B cell (primary cell): ENCODE data around the gene KCNC1. TPM values are rescaled to one million over a fixed set of nuclear protein-coding genes. Genes with fewer than 3 reads are reported as not detected.

Experiments used
- ATAC-seq: fragments of 200-7000 bp; cut with Tn5 transposase; one replicate; pipeline ENCODE4 v1.10.0; 2021; ENCODE audit warnings: low read depth, mild to moderate bottlenecking, moderate number of reproducible peaks, moderate library complexity
- CTCF ChIA-PET: fragments of 350-600 bp; sonication (Branson Sonifier 250); formaldehyde crosslinking; loops from one replicate; lab custom pipeline; 2021; ENCODE audit warnings: antibody characterized with exemption, inconsistent platforms; lab: Charles Lee
- POLR2A ChIA-PET: fragments of 350-600 bp; sonication (Branson Sonifier 250); formaldehyde crosslinking; loops from one replicate; lab custom pipeline; 2021; ENCODE audit warnings: antibody characterized with exemption; lab: Charles Lee
- DNase-seq: peaks from one replicate; pipeline ENCODE4 v3.0.0; 2013
- H2AFZ ChIP-seq: 2 replicates; pipeline ENCODE4 v1.6.1; 2012; ENCODE audit warnings: mild to moderate bottlenecking, low read depth, low read length; ENCODE audit not compliant: insufficient read depth, poor library complexity, severe bottlenecking
- H3K27ac ChIP-seq, 2 donors: 1 replicate in 1 of 2; 2 replicates in 1 of 2; pipeline ENCODE4 v1.5.1; 2012 to 2013; ENCODE audit warnings: low read length in 2 of 2, mild to moderate bottlenecking in 2 of 2, moderate library complexity in 1 of 2
- H3K27me3 ChIP-seq, 4 experiments: fragments of 200-600 bp in 1 of 4; sonication (generic) in 1 of 4; replicated peaks in 1 of 4; 1 replicate in 2 of 4; 2 replicates in 2 of 4; pipeline versions ENCODE4 v1.6.1 to v1.7.0; 2013 to 2016; ENCODE audit warnings: low read length in 3 of 4, mild to moderate bottlenecking in 2 of 4, mixed read lengths in 1 of 4, moderate library complexity in 1 of 4; ENCODE audit not compliant: insufficient read depth in 4 of 4, control insufficient read depth in 3 of 4; ENCODE audit errors: control extremely low read depth in 1 of 4
- H3K36me3 ChIP-seq, 2 experiments: replicated peaks in 1 of 2; 1 replicate in 1 of 2; 2 replicates in 1 of 2; pipeline versions ENCODE4 v1.6.1 to v1.7.1; 2013; ENCODE audit warnings: low read length in 1 of 2; ENCODE audit not compliant: insufficient read depth in 2 of 2, control insufficient read depth in 1 of 2; ENCODE audit errors: control extremely low read depth in 1 of 2, extremely low read depth in 1 of 2
- H3K4me1 ChIP-seq, 2 donors: fragments of 200-600 bp in 1 of 2; sonication (generic) in 1 of 2; 1 replicate in 1 of 2; 2 replicates in 1 of 2; pipeline versions ENCODE4 v1.5.1 to v1.6.1; 2013 to 2017; ENCODE audit warnings: low read length in 2 of 2; ENCODE audit not compliant: control insufficient read depth in 2 of 2, insufficient read depth in 2 of 2
- H3K4me2 ChIP-seq: replicated peaks from 2 replicates; pipeline ENCODE3; 2012; ENCODE audit warnings: mild to moderate bottlenecking, low read depth, low read length; ENCODE audit not compliant: poor library complexity, severe bottlenecking
- H3K4me3 ChIP-seq, 5 experiments: fragments of 200-600 bp in 1 of 5; sonication (generic) in 1 of 5; 1 replicate in 3 of 5; 2 replicates in 2 of 5; pipeline versions ENCODE4 v1.5.1 to v1.7.0; 2011 to 2016; ENCODE audit warnings: low read length in 4 of 5, mild to moderate bottlenecking in 4 of 5, low read depth in 2 of 5, control low read depth in 1 of 5, moderate library complexity in 1 of 5; ENCODE audit not compliant: insufficient read depth in 1 of 5; ENCODE audit errors: control extremely low read depth in 1 of 5, extremely low read depth in 1 of 5
- H3K79me2 ChIP-seq: fragments of 200-600 bp; sonication (generic); one replicate; pipeline ENCODE4 v1.6.0; 2016; ENCODE audit warnings: low read length; ENCODE audit not compliant: control insufficient read depth, insufficient read depth
- H3K9ac ChIP-seq: fragments of 200-600 bp; sonication (generic); 2 replicates; pipeline ENCODE4 v1.6.1; 2017; ENCODE audit warnings: mild to moderate bottlenecking, low read length, moderate library complexity
- H3K9me3 ChIP-seq, 3 donors: one replicate each; pipeline versions ENCODE4 v1.6.1 to v1.7.1; 2013; ENCODE audit warnings: low read length in 2 of 3; ENCODE audit not compliant: control insufficient read depth in 2 of 3, insufficient read depth in 1 of 3; ENCODE audit errors: control extremely low read depth in 1 of 3
- H4K20me1 ChIP-seq: 2 replicates; pipeline ENCODE4 v1.6.0; 2012; ENCODE audit warnings: mild to moderate bottlenecking, low read length; ENCODE audit not compliant: insufficient read depth, control insufficient read depth, poor library complexity, severe bottlenecking
- H3K27ac Mint-ChIP-seq: one replicate; pipeline ENCODE4 v1.8.0; 2021; ENCODE audit warnings: mixed read lengths
- H3K27me3 Mint-ChIP-seq: one replicate; pipeline ENCODE4 v1.8.0; 2021; ENCODE audit warnings: mixed read lengths
- H3K4me1 Mint-ChIP-seq: one replicate; pipeline ENCODE4 v1.8.0; 2021; ENCODE audit warnings: mixed read lengths
- H3K4me3 Mint-ChIP-seq: one replicate; pipeline ENCODE4 v1.8.0; 2021; ENCODE audit warnings: mixed read lengths
- H3K9me3 Mint-ChIP-seq: one replicate; pipeline ENCODE4 v1.8.0; 2022; ENCODE audit warnings: mixed read lengths; ENCODE audit not compliant: insufficient read depth
- CTCF ChIP-seq: fragments of 200-600 bp; IDR thresholded peaks from one replicate; pipeline ENCODE4 v1.8.0; 2022; ENCODE audit warnings: antibody characterized with exemption, mild to moderate bottlenecking
- EZH2 ChIP-seq: IDR thresholded peaks from 2 replicates; pipeline ENCODE4 v1.6.1; 2012; ENCODE audit warnings: borderline replicate concordance, low read depth, mild to moderate bottlenecking, moderate library complexity, low read length; ENCODE audit not compliant: insufficient read depth, poor library complexity, severe bottlenecking
- WGBS: methylation state at CpG from one replicate; pipeline ENCODE4 v1.1.5; 2013; ENCODE audit warnings: missing lambda C conversion rate; ENCODE audit not compliant: insufficient coverage; 5-methylcytosine and 5-hydroxymethylcytosine counted together
- intact Hi-C: fragments of 100-400 bp; cut with micrococcal nuclease; formaldehyde crosslinking; loops from one replicate; pipeline ENCODE4 v1.10.0; 2022
- polyA plus RNA-seq: library from polyadenylated mRNA; depleted of rRNA; stranded (reverse); fragments of >200 nt; gene quantifications from 2 replicates; pipeline ENCODE4 v1.2.3, GENCODE V29; 2012
- total RNA-seq, 2 donors: library from RNA; stranded (reverse); fragments of 120-200 nt in 1 of 2; gene quantifications; 1 replicate in 1 of 2; 2 replicates in 1 of 2; pipeline versions ENCODE4 v1.2.3 to v1.2.4, GENCODE V29; 2013 to 2022

KCNC1 gene
- total and polyA plus RNA-seq, 2 donors (not counting 1 experiment from before 2014, with no cell fraction given) = not detected

DNA sequence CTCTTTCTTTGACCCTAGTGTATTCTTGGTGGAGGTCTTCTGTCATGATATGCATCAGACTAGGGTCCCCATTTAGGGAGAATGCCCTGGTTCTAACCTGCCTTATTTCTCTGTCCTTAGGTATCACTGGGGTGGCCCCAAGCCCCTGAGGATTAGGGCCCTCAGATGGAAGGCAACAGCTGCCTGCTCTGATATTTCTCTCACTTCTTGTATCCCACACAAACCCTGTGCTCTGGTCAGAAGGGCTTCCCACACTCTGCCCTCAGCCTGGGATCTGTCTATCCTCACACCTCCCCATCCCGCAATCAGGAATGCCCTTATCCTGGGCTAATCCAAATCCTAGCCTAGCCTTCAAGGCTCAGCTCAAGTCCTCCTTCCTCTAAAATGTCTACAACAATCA, 75.5 kb downstream of the KCNC1 start:
- no peak overlapping the region for H3K9ac ChIP-seq
- no peak overlapping the region for H3K27ac ChIP-seq
- Mint-ChIP-seq H3K4me1 (no peaks in the 10 kb centered on the region), H3K27ac (no peak overlapping the region), H3K9me3 (no peaks in the 10 kb centered on the region), H3K4me3 (no peak overlapping the region), H3K27me3 (no peaks in the 10 kb centered on the region)
- ChIA-PET CTCF (no interaction called here), POLR2A (no interaction called here)
- H3K79me2 ChIP-seq = no peaks in the 10 kb centered on the region
- no peak for TF ChIP-seq CTCF
- TF ChIP-seq EZH2 = no peak
- H3K27me3 ChIP-seq = no peaks in the 10 kb centered on the region
- no peak overlapping the region for H3K4me3 ChIP-seq
- H3K36me3 ChIP-seq = peaks cover 0 to 1% of the 10 kb centered on the region in 2 experiments
- no peaks in the 10 kb centered on the region for H3K9me3 ChIP-seq
- no peaks in the 10 kb centered on the region for H4K20me1 ChIP-seq
- no peak overlapping the region for H2AFZ ChIP-seq
- H3K4me2 ChIP-seq = no peak overlapping the region
- H3K4me1 ChIP-seq = no peaks in the 10 kb centered on the region
- DNase-seq (no peak), ATAC-seq (no peak)
- intact Hi-C loops = no loop called here
- 93% methylated on average over 1 of the region's 1 CpG for WGBS

DNA sequence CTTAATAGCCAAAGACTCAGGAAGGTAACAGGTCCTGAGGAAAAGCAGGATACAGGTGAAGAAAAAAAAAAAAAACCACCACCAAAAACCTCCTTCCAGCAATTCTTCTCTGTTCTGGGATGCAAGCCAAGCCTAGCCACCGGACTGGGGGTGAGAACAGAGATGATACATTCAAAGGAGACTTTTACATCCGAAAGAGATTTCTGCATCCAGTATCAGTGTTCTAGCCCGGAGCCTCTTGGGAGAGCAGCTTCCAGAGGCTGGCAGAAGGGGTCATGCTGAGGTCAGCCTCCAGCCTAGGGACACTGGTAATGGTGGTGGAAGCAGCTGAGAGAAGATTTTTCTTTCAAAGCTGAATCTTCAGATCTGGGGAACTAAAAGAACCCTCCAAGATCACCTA, 76.2 kb downstream of the KCNC1 start:
- Mint-ChIP-seq H3K4me3 (no peak overlapping the region), H3K27me3 (no peaks in the 10 kb centered on the region), H3K9me3 (no peaks in the 10 kb centered on the region), H3K27ac (no peak overlapping the region), H3K4me1 (no peaks in the 10 kb centered on the region)
- Histone ChIP-seq H3K4me3 (no peak overlapping the region), H3K4me2 (no peak overlapping the region), H3K9ac (no peak overlapping the region), H3K27ac (no peak overlapping the region), H3K27me3 (no peaks in the 10 kb centered on the region), H3K36me3 (peaks cover 0 to 1% of the 10 kb centered on the region in 2 experiments), H2AFZ (no peak overlapping the region), H3K4me1 (no peaks in the 10 kb centered on the region), H3K9me3 (no peaks in the 10 kb centered on the region), H3K79me2 (no peaks in the 10 kb centered on the region), H4K20me1 (no peaks in the 10 kb centered on the region)
- 92% methylated on average over 3 of the region's 3 CpGs for WGBS
- intact Hi-C loops = no loop called here
- ChIA-PET CTCF (no interaction called here), POLR2A (interaction anchor here (0.7 kb wide), 1 partner anchor 27 kb away, joined by 4 read pairs; no protein-coding TSS in a partner anchor)
- ATAC-seq = no peak
- TF ChIP-seq EZH2 = no peak
- no peak for TF ChIP-seq CTCF
- no peak for DNase-seq
